ENCODE data around the gene LRRN4CL.

Gene LRRN4CL

GRCh38 chr11:62710001-62710345 is 20.6 kb upstream of the LRRN4CL start:
- in situ Hi-C loops (cut with MboI; ENCODE audit: low sequenced_read_pairs) = no loop called here

- in situ Hi-C loops (cut with MboI; ENCODE audit: low sequenced_read_pairs) = loop anchor here (10.0 kb wide), 1 partner anchor 115 kb away; the partner anchor contains the start of gene TUT1
Measured at GRCh38 chr11:62709247-62710000, 20.1 kb upstream of the LRRN4CL start.

GRCh38 chr11:62708793-62709192 is 19.5 kb upstream of the LRRN4CL start:
- in situ Hi-C loops (cut with MboI; ENCODE audit: low sequenced_read_pairs) = loop anchor here (10.0 kb wide), 1 partner anchor 114 kb away; the partner anchor contains the start of gene TUT1

GRCh38 chr11:62708392-62708791 is 19.1 kb upstream of the LRRN4CL start:
- in situ Hi-C loops (cut with MboI; ENCODE audit: low sequenced_read_pairs) = loop anchor here (10.0 kb wide), 1 partner anchor 114 kb away; the partner anchor contains the start of gene TUT1

GRCh38 chr11:62707277-62707861 is 18.0 kb upstream of the LRRN4CL start, which contains the start of the genes BSCL2 and GNG3:
Gene BSCL2 (minus strand): TSS chr11:62707424. CDS start chr11:62707195, 229 bp downstream.
Gene GNG3 (plus strand): TSS chr11:62707676. CDS start chr11:62708296, 620 bp downstream.
- in situ Hi-C loops (cut with MboI; ENCODE audit: low sequenced_read_pairs) = loop anchor here (10.0 kb wide), 1 partner anchor 113 kb away; the partner anchor contains the start of gene TUT1

GRCh38 chr11:62706850-62707247 is 17.5 kb upstream of the LRRN4CL start:
- in situ Hi-C loops (cut with MboI; ENCODE audit: low sequenced_read_pairs) = loop anchor here (10.0 kb wide), 1 partner anchor 112 kb away; the partner anchor contains the start of gene TUT1

- in situ Hi-C loops (cut with MboI; ENCODE audit: low sequenced_read_pairs) = loop anchor here (10.0 kb wide), 1 partner anchor 111 kb away; the partner anchor contains the start of gene TUT1
Measured at GRCh38 chr11:62705880-62706849, 16.8 kb upstream of the LRRN4CL start.

GRCh38 chr11:62705413-62705812 is 16.1 kb upstream of the LRRN4CL start:
- in situ Hi-C loops (cut with MboI; ENCODE audit: low sequenced_read_pairs) = loop anchor here (10.0 kb wide), 1 partner anchor 111 kb away; the partner anchor contains the start of gene TUT1

- in situ Hi-C loops (cut with MboI; ENCODE audit: low sequenced_read_pairs) = loop anchor here (10.0 kb wide), 1 partner anchor 109 kb away; the partner anchor contains the start of gene TUT1
Measured at GRCh38 chr11:62703921-62704320, 14.6 kb upstream of the LRRN4CL start.

- in situ Hi-C loops (cut with MboI; ENCODE audit: low sequenced_read_pairs) = loop anchor here (10.0 kb wide), 1 partner anchor 107 kb away; the partner anchor contains the start of gene TUT1
Measured at GRCh38 chr11:62702246-62702645, 12.9 kb upstream of the LRRN4CL start.

- in situ Hi-C loops (cut with MboI; ENCODE audit: low sequenced_read_pairs) = loop anchor here (10.0 kb wide), 1 partner anchor 280 kb away; the partner anchor contains the start of gene SCGB1A1
Measured at GRCh38 chr11:62694455-62695167, 5.3 kb upstream of the LRRN4CL start.

- in situ Hi-C loops (cut with MboI; ENCODE audit: low sequenced_read_pairs) = loop anchor here (10.0 kb wide), 1 partner anchor 279 kb away; the partner anchor contains the start of gene SCGB1A1
Measured at GRCh38 chr11:62693624-62694023, 4.3 kb upstream of the LRRN4CL start.

GRCh38 chr11:62688491-62688890 is 839 bp downstream of the LRRN4CL start:
- in situ Hi-C loops (cut with MboI; ENCODE audit: low sequenced_read_pairs) = no loop called here

GRCh38 chr11:62687508-62688396 is 1.6 kb downstream of the LRRN4CL start:
- in situ Hi-C loops (cut with MboI; ENCODE audit: low sequenced_read_pairs) = no loop called here

- in situ Hi-C loops (cut with MboI; ENCODE audit: low sequenced_read_pairs) = no loop called here
Measured at GRCh38 chr11:62682518-62682917, 6.8 kb downstream of the LRRN4CL start.

- in situ Hi-C loops (cut with MboI; ENCODE audit: low sequenced_read_pairs) = no loop called here
Measured at GRCh38 chr11:62680825-62681240, 8.5 kb downstream of the LRRN4CL start.

- in situ Hi-C loops (cut with MboI; ENCODE audit: low sequenced_read_pairs) = no loop called here
Measured at GRCh38 chr11:62678770-62679696, 10.3 kb downstream of the LRRN4CL start, which contains the start of gene UBXN1. Gene UBXN1 (minus strand): TSS chr11:62679073. CDS start chr11:62678923, 150 bp downstream.

GRCh38 chr11:62678433-62678769 is 10.9 kb downstream of the LRRN4CL start:
- in situ Hi-C loops (cut with MboI; ENCODE audit: low sequenced_read_pairs) = no loop called here
